ENCODE results near the gene FAM78A. TPM values are rescaled to one million over a fixed set of nuclear protein-coding genes. Genes with fewer than 3 reads are reported as not detected.
A peak's percentile ranks its signal among the peaks of the same experiment; 100 is the strongest.

Gene FAM78A
- total and polyA plus RNA-seq, 12 donors = 7.0 to 53.1 (median 30.3) TPM

DNA sequence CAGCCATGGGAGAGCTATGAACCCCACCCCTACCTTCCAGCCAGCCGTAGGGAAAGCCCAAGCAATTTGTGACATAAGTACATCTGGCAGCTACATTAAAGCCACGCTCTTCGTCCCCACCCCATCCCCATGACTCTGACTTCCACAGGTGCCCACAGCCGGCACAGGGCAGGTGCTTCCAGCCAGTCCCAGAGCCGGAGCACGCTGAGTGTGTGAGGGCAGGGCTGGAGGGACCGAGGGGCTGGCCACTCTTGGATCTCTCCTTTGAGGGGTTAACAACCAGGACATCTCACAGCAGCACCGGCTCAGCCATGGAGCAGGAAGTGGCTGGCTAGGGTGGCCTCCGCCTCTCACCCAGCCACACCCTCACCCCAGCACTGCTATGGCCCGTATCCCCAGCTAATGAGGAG, 2.4 kb upstream of the FAM78A start:
- DNase-seq = no peak
- H3K27ac ChIP-seq = peak overlapping the region; percentile 38 to 99 (median 95)

DNA sequence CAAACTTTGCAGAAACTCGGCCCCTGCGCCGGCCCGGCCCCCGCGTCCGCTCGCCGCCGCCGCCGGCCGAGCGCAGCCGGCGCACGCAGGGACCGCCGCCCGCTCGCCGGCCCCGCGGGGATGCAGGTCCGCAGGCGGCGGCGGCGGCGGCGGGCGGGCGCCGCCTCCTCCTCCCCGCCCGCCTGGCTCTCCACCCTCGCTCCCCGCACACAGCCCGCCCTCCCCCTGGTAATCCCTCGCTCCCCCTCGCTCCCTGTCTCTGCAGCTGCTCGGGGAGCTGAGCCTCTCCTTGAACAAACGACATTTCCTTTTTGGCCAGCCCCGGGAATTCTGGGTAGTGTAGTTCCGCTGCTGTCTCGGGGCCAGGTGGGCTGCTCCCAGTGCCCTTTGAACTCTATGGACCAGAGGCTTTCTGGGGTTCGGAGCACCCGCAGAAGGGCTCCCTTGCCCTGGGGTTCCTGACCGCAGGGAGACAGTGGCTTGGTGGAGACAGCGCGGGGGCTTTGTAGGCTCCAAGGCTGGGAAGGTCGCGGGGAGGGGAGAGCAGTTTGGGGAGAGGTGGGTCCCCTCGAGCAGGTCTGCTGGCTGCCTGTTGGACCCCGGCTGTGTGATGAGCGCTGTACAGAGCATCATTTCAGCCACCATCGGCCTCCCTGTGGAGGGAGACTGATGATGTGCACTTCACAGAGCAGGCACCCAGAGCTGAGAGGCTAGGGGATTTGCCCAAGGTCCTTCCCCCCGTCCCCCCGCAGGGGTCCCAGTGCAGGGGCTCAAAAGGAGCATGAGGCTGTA, 1.8 kb upstream of the FAM78A start:
- peaks cover 14 to 52% (median 33%) of the 10 kb centered on the region in 9 donors for H3K4me1 ChIP-seq
- ATAC-seq (peak; percentile 40 to 70 (median 60)), DNase-seq (peak; percentile 87 to 92)
- WGBS, 2 donors = 8 to 19% methylated on average over 22 to 59 of the region's 59 CpGs
- H3K36me3 ChIP-seq = no peaks in the 10 kb centered on the region
- TF ChIP-seq, protein P1, sequence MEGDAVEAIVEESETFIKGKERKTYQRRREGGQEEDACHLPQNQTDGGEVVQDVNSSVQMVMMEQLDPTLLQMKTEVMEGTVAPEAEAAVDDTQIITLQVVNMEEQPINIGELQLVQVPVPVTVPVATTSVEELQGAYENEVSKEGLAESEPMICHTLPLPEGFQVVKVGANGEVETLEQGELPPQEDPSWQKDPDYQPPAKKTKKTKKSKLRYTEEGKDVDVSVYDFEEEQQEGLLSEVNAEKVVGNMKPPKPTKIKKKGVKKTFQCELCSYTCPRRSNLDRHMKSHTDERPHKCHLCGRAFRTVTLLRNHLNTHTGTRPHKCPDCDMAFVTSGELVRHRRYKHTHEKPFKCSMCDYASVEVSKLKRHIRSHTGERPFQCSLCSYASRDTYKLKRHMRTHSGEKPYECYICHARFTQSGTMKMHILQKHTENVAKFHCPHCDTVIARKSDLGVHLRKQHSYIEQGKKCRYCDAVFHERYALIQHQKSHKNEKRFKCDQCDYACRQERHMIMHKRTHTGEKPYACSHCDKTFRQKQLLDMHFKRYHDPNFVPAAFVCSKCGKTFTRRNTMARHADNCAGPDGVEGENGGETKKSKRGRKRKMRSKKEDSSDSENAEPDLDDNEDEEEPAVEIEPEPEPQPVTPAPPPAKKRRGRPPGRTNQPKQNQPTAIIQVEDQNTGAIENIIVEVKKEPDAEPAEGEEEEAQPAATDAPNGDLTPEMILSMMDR (IDR thresholded peaks at IDR 0.05) = no peak
- no peaks in the 10 kb centered on the region for H3K9me3 ChIP-seq
- H3K27me3 ChIP-seq = peaks cover 0 to 30% (median 14%) of the 10 kb centered on the region in 7 donors
- intact Hi-C loops (cut with DNase I) = loop anchor here in 7 of 10 donors (2.0 to 10.0 kb wide), 8 partner anchors 41 to 101 kb away; no protein-coding TSS in a partner anchor
- peak overlapping the region; percentile 59 to 92 (median 84) for H3K4me3 ChIP-seq
- peak overlapping the region; percentile 89 to 99 (median 98) for H3K27ac ChIP-seq

More for the DNA sequence above, 2.4 kb upstream of the FAM78A start:
- H3K27me3 ChIP-seq = peaks cover 0 to 35% (median 14%) of the 10 kb centered on the region in 7 donors
- no peaks in the 10 kb centered on the region for H3K36me3 ChIP-seq
- H3K9me3 ChIP-seq = no peaks in the 10 kb centered on the region
- 35 to 51% methylated on average over 10 of the region's 10 CpGs for WGBS, 2 donors
- peak overlapping the region in 2 of 10 donors; percentile 85 to 86 for H3K4me3 ChIP-seq
- H3K4me1 ChIP-seq = peaks cover 14 to 51% (median 31%) of the 10 kb centered on the region in 9 donors
- TF ChIP-seq, protein P1 (IDR thresholded peaks at IDR 0.05) = no peak
- intact Hi-C loops (cut with DNase I) = loop anchor here in 6 of 10 donors (5.0 to 10.0 kb wide), 6 partner anchors 41 to 101 kb away; no protein-coding TSS in a partner anchor
- peak in 1 of 8 donors; percentile 0 for ATAC-seq

DNA sequence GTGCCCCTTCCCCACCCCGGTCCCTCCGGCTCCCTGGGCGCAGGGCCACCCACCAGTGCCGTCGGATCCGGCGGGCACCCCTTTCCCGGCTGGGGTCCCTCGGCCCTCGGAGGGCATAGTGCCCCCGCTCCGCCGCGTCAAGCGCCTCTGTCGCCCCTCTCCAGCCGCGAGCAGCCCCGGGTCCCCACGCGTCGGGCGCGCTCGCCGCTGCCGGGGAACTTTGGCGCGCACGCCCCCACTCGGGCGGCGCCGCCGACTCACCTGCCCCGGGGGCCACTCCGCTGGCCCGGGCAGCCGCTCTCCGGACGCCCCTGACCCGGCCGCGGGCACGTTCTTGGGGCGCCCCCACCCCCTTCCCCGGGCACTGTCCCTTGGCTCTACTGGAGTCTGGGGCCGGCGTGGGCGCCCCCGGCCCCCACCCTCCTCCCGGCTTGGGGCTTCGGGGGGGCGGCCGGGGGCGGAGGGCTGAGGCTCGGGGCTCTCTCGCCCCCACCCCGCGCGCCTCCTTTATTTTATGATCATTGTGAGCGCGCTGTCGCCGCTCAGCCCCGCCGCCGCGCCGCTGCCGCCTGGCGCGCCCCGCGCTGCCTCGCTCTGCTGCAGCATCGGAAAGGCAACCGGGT, 1.1 kb upstream of the FAM78A start:
- Histone ChIP-seq H3K27me3 (peaks cover 0 to 23% (median 13%) of the 10 kb centered on the region in 7 donors), H3K9me3 (no peaks in the 10 kb centered on the region), H3K27ac (peak overlapping the region; percentile 89 to 99 (median 98)), H3K4me1 (peaks cover 17 to 52% (median 35%) of the 10 kb centered on the region in 9 donors), H3K4me3 (peak overlapping the region; percentile 59 to 92 (median 84)), H3K36me3 (no peaks in the 10 kb centered on the region)
- DNase-seq (no peak), ATAC-seq (peak in 1 of 8 donors; percentile 1)
- WGBS, 2 donors = 1% methylated on average over 65 to 78 of the region's 78 CpGs
- intact Hi-C loops (cut with DNase I) = loop anchor here in 7 of 10 donors (2.0 to 10.0 kb wide), 8 partner anchors 40 to 100 kb away; no protein-coding TSS in a partner anchor
- TF ChIP-seq, protein P1 (IDR thresholded peaks at IDR 0.05) = peak in 5 of 9 donors; percentile 8 to 40 (median 19)

DNA sequence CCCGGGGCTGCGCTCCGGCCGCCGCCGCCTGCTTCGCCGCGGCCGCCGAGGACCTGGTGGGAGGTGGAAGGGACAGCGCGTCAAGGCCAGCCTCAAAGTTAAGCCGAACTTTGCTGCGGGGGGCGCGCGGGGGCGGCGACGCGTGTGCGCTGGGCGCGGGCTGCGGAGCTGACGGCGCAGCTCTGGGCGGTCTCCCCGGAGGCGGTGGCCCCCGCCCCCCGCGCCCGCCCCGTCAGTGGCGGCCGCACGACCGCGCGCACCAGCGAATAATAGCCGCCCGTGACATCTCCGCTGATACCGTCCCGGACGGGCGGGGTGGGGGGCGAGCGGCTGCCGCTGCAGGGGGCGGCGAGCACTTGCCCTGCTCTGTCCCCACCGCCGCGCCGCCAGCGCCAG, 579 bp upstream of the FAM78A start:
- Histone ChIP-seq H3K9me3 (no peaks in the 10 kb centered on the region), H3K27me3 (peaks cover 0 to 18% (median 8%) of the 10 kb centered on the region in 7 donors), H3K27ac (peak overlapping the region; percentile 89 to 99 (median 98)), H3K36me3 (no peaks in the 10 kb centered on the region), H3K4me1 (peaks cover 21 to 56% (median 37%) of the 10 kb centered on the region in 9 donors), H3K4me3 (peak overlapping the region; percentile 59 to 92 (median 84))
- peak in 1 of 2 donors; percentile 61 for DNase-seq
- intact Hi-C loops (cut with DNase I) = loop anchor here in 7 of 10 donors (2.0 to 10.0 kb wide), 8 partner anchors 40 to 100 kb away; no protein-coding TSS in a partner anchor
- peak in 2 of 8 donors; percentile 2 to 14 for ATAC-seq
- 0 to 1% methylated on average over 58 to 60 of the region's 60 CpGs for WGBS, 2 donors
- TF ChIP-seq, protein P1 (IDR thresholded peaks at IDR 0.05) = no peak

Data from heart right ventricle (tissue), 16 donors.